ENCODE measurements around the gene CXCL3. TPM values are rescaled to one million over a fixed set of nuclear protein-coding genes. Genes with fewer than 3 reads are reported as not detected.

Gene CXCL3
- total RNA-seq, 1 donor from 2014 or later, result 5.9 TPM

- Mint-ChIP-seq H3K4me3 (no peak overlapping the region), H3K36me3 (no peaks in the 10 kb centered on the region)
Measured at GRCh38 chr4:74015126-74015780, 23.2 kb downstream of the CXCL3 start.

GRCh38 chr4:74014332-74014731, 24.2 kb downstream of the CXCL3 start:
- DNase-seq (ENCODE audit: extremely low spot score, unreplicated experiment), result no peak
- Mint-ChIP-seq H3K27me3 (no peaks in the 10 kb centered on the region), H3K4me1 (ENCODE audit: unreplicated experiment) (no peaks in the 10 kb centered on the region), H3K9me3 (no peaks in the 10 kb centered on the region), H3K36me3 (no peaks in the 10 kb centered on the region), H3K27ac (no peak overlapping the region), H3K4me3 (no peak overlapping the region)
- TF ChIP-seq CTCF (conservative IDR thresholded peaks at IDR 0.05), result no peak

More at GRCh38 chr4:74015126-74015780, 23.2 kb downstream of the CXCL3 start:
- no peaks in the 10 kb centered on the region for H3K27me3 Mint-ChIP-seq
- no peaks in the 10 kb centered on the region for H3K4me1 Mint-ChIP-seq (ENCODE audit: unreplicated experiment)
- H3K9me3 Mint-ChIP-seq, result no peaks in the 10 kb centered on the region
- H3K27ac Mint-ChIP-seq, result no peak overlapping the region
- DNase-seq (ENCODE audit: extremely low spot score, unreplicated experiment), result no peak
- no peak for TF ChIP-seq CTCF (conservative IDR thresholded peaks at IDR 0.05)

GRCh38 chr4:74013264-74013663, 25.2 kb downstream of the CXCL3 start:
- no peak for DNase-seq (ENCODE audit: extremely low spot score, unreplicated experiment)
- no peak for TF ChIP-seq CTCF (conservative IDR thresholded peaks at IDR 0.05)
- Mint-ChIP-seq H3K27ac (no peak overlapping the region), H3K36me3 (no peaks in the 10 kb centered on the region), H3K27me3 (no peaks in the 10 kb centered on the region), H3K4me1 (ENCODE audit: unreplicated experiment) (no peaks in the 10 kb centered on the region), H3K4me3 (no peak overlapping the region), H3K9me3 (no peaks in the 10 kb centered on the region)

- H3K4me1 Mint-ChIP-seq (ENCODE audit: unreplicated experiment), result no peaks in the 10 kb centered on the region
- H3K27me3 Mint-ChIP-seq, result no peaks in the 10 kb centered on the region
- DNase-seq (ENCODE audit: extremely low spot score, unreplicated experiment), result no peak
- H3K9me3 Mint-ChIP-seq, result no peaks in the 10 kb centered on the region
- no peaks in the 10 kb centered on the region for H3K36me3 Mint-ChIP-seq
- no peak overlapping the region for H3K4me3 Mint-ChIP-seq
- no peak overlapping the region for H3K27ac Mint-ChIP-seq
- no peak for TF ChIP-seq CTCF (conservative IDR thresholded peaks at IDR 0.05)
Measured at GRCh38 chr4:74012130-74012529, 26.4 kb downstream of the CXCL3 start.

- H3K27ac Mint-ChIP-seq, result no peak overlapping the region
- no peak for DNase-seq (ENCODE audit: extremely low spot score, unreplicated experiment)
- H3K27me3 Mint-ChIP-seq, result no peaks in the 10 kb centered on the region
- no peak for TF ChIP-seq CTCF (conservative IDR thresholded peaks at IDR 0.05)
- no peaks in the 10 kb centered on the region for H3K4me1 Mint-ChIP-seq (ENCODE audit: unreplicated experiment)
- no peak overlapping the region for H3K4me3 Mint-ChIP-seq
- no peaks in the 10 kb centered on the region for H3K36me3 Mint-ChIP-seq
- H3K9me3 Mint-ChIP-seq, result no peaks in the 10 kb centered on the region
Measured at GRCh38 chr4:74009307-74009706, 29.2 kb downstream of the CXCL3 start.

All from type B pancreatic cell (in vitro differentiated cells).